ENCODE results near the gene LRP1B.
"Not testable (repeated sequence)": the region's sequence is repeated elsewhere in the genome, so short reads cannot be mapped to it uniquely, and the experiment has no call there.

LRP1B gene

GRCh38 chr2:141201016-141201565 lies 929.7 kb downstream of the LRP1B start:
- no peak overlapping the region for H3K4me3 ChIP-seq (ENCODE audit: low read length)
- TF ChIP-seq, protein P1, sequence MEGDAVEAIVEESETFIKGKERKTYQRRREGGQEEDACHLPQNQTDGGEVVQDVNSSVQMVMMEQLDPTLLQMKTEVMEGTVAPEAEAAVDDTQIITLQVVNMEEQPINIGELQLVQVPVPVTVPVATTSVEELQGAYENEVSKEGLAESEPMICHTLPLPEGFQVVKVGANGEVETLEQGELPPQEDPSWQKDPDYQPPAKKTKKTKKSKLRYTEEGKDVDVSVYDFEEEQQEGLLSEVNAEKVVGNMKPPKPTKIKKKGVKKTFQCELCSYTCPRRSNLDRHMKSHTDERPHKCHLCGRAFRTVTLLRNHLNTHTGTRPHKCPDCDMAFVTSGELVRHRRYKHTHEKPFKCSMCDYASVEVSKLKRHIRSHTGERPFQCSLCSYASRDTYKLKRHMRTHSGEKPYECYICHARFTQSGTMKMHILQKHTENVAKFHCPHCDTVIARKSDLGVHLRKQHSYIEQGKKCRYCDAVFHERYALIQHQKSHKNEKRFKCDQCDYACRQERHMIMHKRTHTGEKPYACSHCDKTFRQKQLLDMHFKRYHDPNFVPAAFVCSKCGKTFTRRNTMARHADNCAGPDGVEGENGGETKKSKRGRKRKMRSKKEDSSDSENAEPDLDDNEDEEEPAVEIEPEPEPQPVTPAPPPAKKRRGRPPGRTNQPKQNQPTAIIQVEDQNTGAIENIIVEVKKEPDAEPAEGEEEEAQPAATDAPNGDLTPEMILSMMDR (conservative IDR thresholded peaks at IDR 0.05; ENCODE audit: low read depth, low read length): no peak
- DNase-seq (ENCODE audit: low read depth): no peak

- TF ChIP-seq, protein P1 (conservative IDR thresholded peaks at IDR 0.05; ENCODE audit: low read depth, low read length): no peak
- H3K4me3 ChIP-seq (ENCODE audit: low read length): no peak overlapping the region
- DNase-seq (ENCODE audit: low read depth): no peak
Observed at GRCh38 chr2:141200191-141200590, 930.6 kb downstream of the LRP1B start.

DNA sequence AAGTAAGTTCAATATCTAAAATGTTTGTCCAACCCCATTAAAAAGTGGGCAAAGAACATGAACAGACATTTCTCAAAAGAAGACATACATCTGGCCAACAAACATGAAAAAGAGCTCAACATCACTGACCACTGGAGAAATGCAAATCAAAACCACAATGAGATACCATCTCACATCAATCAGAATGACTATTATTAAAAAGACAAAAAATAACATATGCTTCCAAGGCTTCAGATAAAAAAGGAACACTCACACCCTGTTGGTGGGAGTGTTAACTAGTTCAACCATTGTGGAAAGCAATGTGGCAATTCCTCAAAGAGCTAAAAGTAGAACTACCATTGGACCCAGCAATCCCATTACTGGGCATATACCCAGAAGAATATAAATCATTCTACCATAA lies 931.1 kb downstream of the LRP1B start:
- TF ChIP-seq, protein P1 (conservative IDR thresholded peaks at IDR 0.05; ENCODE audit: low read depth, low read length): no peak
- H3K4me3 ChIP-seq (ENCODE audit: low read length): no peak overlapping the region
- no peak for DNase-seq (ENCODE audit: low read depth)

DNA sequence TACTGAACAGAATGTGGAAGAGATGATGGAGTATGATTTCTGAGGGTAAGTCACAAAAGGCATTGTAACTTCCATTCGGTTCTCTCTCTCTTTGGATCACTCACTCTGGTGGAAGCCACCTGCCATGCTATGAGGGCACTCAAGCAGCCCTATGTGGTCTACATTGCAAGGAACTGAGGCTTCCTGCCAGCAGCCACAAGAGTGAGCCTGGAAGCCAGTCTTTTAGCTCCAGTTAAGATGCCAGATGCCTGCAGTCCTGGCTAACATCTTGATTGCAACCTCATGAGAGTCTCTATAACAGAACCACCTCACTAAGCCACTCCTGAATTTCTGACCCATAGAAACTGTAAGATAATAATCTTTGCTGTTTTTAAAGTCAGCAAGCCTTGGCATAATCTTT lies 935.7 kb downstream of the LRP1B start:
- no peak overlapping the region for H3K4me3 ChIP-seq (ENCODE audit: low read length)
- TF ChIP-seq, protein P1 (conservative IDR thresholded peaks at IDR 0.05; ENCODE audit: low read depth, low read length): no peak
- DNase-seq (ENCODE audit: low read depth): no peak

GRCh38 chr2:141187075-141187439 lies 943.8 kb downstream of the LRP1B start:
- H3K4me3 ChIP-seq (ENCODE audit: low read length): no peak overlapping the region
- no peak for DNase-seq (ENCODE audit: low read depth)
- TF ChIP-seq, protein P1 (conservative IDR thresholded peaks at IDR 0.05; ENCODE audit: low read depth, low read length): no peak

GRCh38 chr2:141186413-141187074 lies 944.3 kb downstream of the LRP1B start:
- no peak overlapping the region for H3K4me3 ChIP-seq (ENCODE audit: low read length)
- no peak for DNase-seq (ENCODE audit: low read depth)
- TF ChIP-seq, protein P1 (conservative IDR thresholded peaks at IDR 0.05; ENCODE audit: low read depth, low read length): no peak

DNA sequence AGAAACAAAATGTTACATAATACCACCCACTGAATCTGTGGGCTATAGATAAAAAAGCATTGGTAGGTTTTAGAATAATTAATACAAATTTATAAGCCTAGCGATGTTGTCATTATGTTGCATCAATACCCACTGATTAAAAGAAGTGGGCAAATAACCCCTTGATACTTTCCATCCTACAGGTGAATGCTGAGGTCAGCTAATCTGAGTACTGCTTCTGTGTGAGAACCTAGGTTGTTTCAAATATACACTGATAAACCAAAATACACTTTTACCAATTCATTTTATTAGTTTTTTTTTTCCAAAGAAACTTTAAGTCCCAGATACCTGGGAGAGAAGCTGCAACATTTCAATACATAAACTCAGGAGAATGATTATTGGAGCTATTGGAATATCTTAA lies 948.6 kb downstream of the LRP1B start:
- TF ChIP-seq, protein P1 (conservative IDR thresholded peaks at IDR 0.05; ENCODE audit: low read depth, low read length): no peak
- no peak for DNase-seq (ENCODE audit: low read depth)
- no peak overlapping the region for H3K4me3 ChIP-seq (ENCODE audit: low read length)

GRCh38 chr2:141169117-141169516 lies 961.7 kb downstream of the LRP1B start:
- not testable (repeated sequence) for H3K4me3 ChIP-seq (ENCODE audit: low read length); DNase-seq (ENCODE audit: low read depth)
